IMR-90 (cell line): ENCODE data around the gene CHAF1B. TPM values are rescaled to one million over a fixed set of nuclear protein-coding genes. Genes with fewer than 3 reads are reported as not detected.

Experiments used
- ATAC-seq: fragments of 200-7000 bp; cut with Tn5 transposase; 2 replicates; pipeline ENCODE4 v1.9.1; 2020; ENCODE audit warnings: low read depth, mild to moderate bottlenecking, moderate library complexity
- BruUV-seq: library from RNA; stranded (reverse); fragments of 400-500 nt; replicated peaks from 2 replicates; lab custom pipeline; 2021; lab: Mats Ljungman, UMichigan
- CTCF ChIA-PET: fragments of 300-600 bp; formaldehyde crosslinking; extraction: SDS; loops from one replicate; lab custom pipeline; 2021; ENCODE audit warnings: antibody characterized with exemption; lab: Yijun Ruan, JAX
- POLR2A ChIA-PET: fragments of 300-600 bp; sonication (Branson Sonifier 250); formaldehyde crosslinking; loops from one replicate; lab custom pipeline; 2022; ENCODE audit warnings: antibody characterized with exemption; ENCODE audit not compliant: unreplicated experiment; lab: Charles Lee
- DNase-seq: peaks from one replicate; pipeline ENCODE4 v3.0.0; 2013
- H2AFZ ChIP-seq: replicated peaks from 2 replicates; pipeline ENCODE3; 2013; ENCODE audit warnings: low read length, mild to moderate bottlenecking; ENCODE audit not compliant: poor library complexity
- H2AK5ac ChIP-seq: 2 replicates; pipeline ENCODE4 v1.6.1; 2013; ENCODE audit warnings: low read depth, low read length, inconsistent platforms
- H2AK9ac ChIP-seq: replicated peaks from 2 replicates; pipeline ENCODE3; 2013; ENCODE audit warnings: mild to moderate bottlenecking, low read depth, low read length, moderate library complexity; ENCODE audit not compliant: poor library complexity
- H2BK120ac ChIP-seq: 2 replicates; pipeline ENCODE4 v1.6.1; 2013; ENCODE audit warnings: low read depth, low read length, inconsistent platforms
- H2BK15ac ChIP-seq: 3 replicates; pipeline ENCODE4 v1.6.1; 2013; ENCODE audit warnings: low read depth, low read length, inconsistent platforms
- H2BK20ac ChIP-seq: 2 replicates; pipeline ENCODE4 v1.6.1; 2013; ENCODE audit warnings: low read depth, mild to moderate bottlenecking, inconsistent platforms, low read length, moderate library complexity
- H2BK5ac ChIP-seq: 2 replicates; pipeline ENCODE4 v1.6.1; 2013; ENCODE audit warnings: mild to moderate bottlenecking, low read depth, low read length, inconsistent platforms; ENCODE audit not compliant: poor library complexity, severe bottlenecking
- H3K14ac ChIP-seq: replicated peaks from 2 replicates; pipeline ENCODE4 v1.6.1; 2013; ENCODE audit warnings: low read depth, low read length, inconsistent platforms
- H3K18ac ChIP-seq: 2 replicates; pipeline ENCODE4 v1.6.1; 2013; ENCODE audit warnings: low read depth, low read length, control low read depth
- H3K23ac ChIP-seq: 2 replicates; pipeline ENCODE4 v1.6.1; 2013; ENCODE audit warnings: low read depth, low read length, inconsistent platforms
- H3K27ac ChIP-seq: 2 replicates; pipeline ENCODE4 v1.5.1; 2013; ENCODE audit warnings: mild to moderate bottlenecking, control low read depth, low read length; ENCODE audit not compliant: insufficient read depth
- H3K27me3 ChIP-seq: 2 replicates; pipeline ENCODE4 v1.6.1; 2013; ENCODE audit warnings: low read length; ENCODE audit not compliant: control insufficient read depth, insufficient read depth
- H3K36me3 ChIP-seq: 2 replicates; pipeline ENCODE4 v1.6.1; 2013; ENCODE audit warnings: low read length, mixed read lengths; ENCODE audit not compliant: control insufficient read depth, insufficient read depth
- H3K4ac ChIP-seq: 2 replicates; pipeline ENCODE4 v1.6.1; 2013; ENCODE audit warnings: low read depth, low read length, inconsistent platforms
- H3K4me1 ChIP-seq: 2 replicates; pipeline ENCODE4 v1.6.1; 2013; ENCODE audit warnings: low read length, mixed read lengths; ENCODE audit not compliant: control insufficient read depth, insufficient read depth
- H3K4me2 ChIP-seq: 2 replicates; pipeline ENCODE4 v1.6.1; 2013; ENCODE audit warnings: low read depth, mild to moderate bottlenecking, control low read depth, low read length, moderate library complexity
- H3K4me3 ChIP-seq: 2 replicates; pipeline ENCODE4 v1.5.1; 2013; ENCODE audit warnings: low read depth, mild to moderate bottlenecking, control low read depth, low read length, moderate library complexity; ENCODE audit not compliant: insufficient read depth
- H3K56ac ChIP-seq: 2 replicates; pipeline ENCODE4 v1.6.1; 2013; ENCODE audit warnings: low read length, inconsistent platforms; ENCODE audit not compliant: insufficient read depth; ENCODE audit errors: extremely low read depth
- H3K79me1 ChIP-seq, 2 experiments: 2 replicates each; pipeline ENCODE4 v1.6.1; 2013; ENCODE audit warnings: low read length in 2 of 2, inconsistent platforms in 1 of 2, low read depth in 1 of 2
- H3K9ac ChIP-seq: 2 replicates; pipeline ENCODE4 v1.6.1; 2013; ENCODE audit warnings: low read depth, low read length, control low read depth
- H3K9me1 ChIP-seq: 2 replicates; pipeline ENCODE4 v1.6.1; 2013; ENCODE audit warnings: low read length, inconsistent platforms; ENCODE audit not compliant: insufficient read depth
- H3K9me3 ChIP-seq: 2 replicates; pipeline ENCODE4 v1.6.1; 2013; ENCODE audit warnings: low read length; ENCODE audit not compliant: control insufficient read depth, insufficient read depth
- H4K20me1 ChIP-seq: 2 replicates; pipeline ENCODE4 v1.6.1; 2013; ENCODE audit warnings: low read length, inconsistent platforms; ENCODE audit not compliant: insufficient read depth
- H4K5ac ChIP-seq: 2 replicates; pipeline ENCODE4 v1.6.1; 2013; ENCODE audit warnings: mild to moderate bottlenecking, low read depth, low read length, control low read depth
- H4K8ac ChIP-seq, 2 experiments: 2 replicates each; pipeline ENCODE4 v1.6.1; 2013; ENCODE audit warnings: low read depth in 2 of 2, low read length in 2 of 2, control low read depth in 1 of 2, inconsistent platforms in 1 of 2
- H4K91ac ChIP-seq: 2 replicates; pipeline ENCODE4 v1.6.1; 2013; ENCODE audit warnings: low read depth, low read length, inconsistent platforms; ENCODE audit not compliant: insufficient read depth
- CEBPB ChIP-seq: IDR thresholded peaks from 2 replicates; pipeline ENCODE4 v1.6.1; 2012; ENCODE audit warnings: low read depth, low read length, improper control_type of control experiment
- CHD1 ChIP-seq: IDR thresholded peaks from 2 replicates; pipeline ENCODE4 v1.6.1; 2012; ENCODE audit warnings: low read depth, low read length, improper control_type of control experiment
- MAFK ChIP-seq: IDR thresholded peaks from 2 replicates; pipeline ENCODE4 v1.6.1; 2012; ENCODE audit warnings: low read depth, low read length, improper control_type of control experiment
- MAZ ChIP-seq: IDR thresholded peaks from 2 replicates; pipeline ENCODE4 v1.6.1; 2012; ENCODE audit warnings: low read depth, mild to moderate bottlenecking, low read length, improper control_type of control experiment, moderate library complexity, borderline replicate concordance
- NFE2L2 ChIP-seq: fragments of 150-350 bp; IDR thresholded peaks from 2 replicates; pipeline ENCODE4 v1.6.1; 2016; ENCODE audit warnings: low read depth, mild to moderate bottlenecking, low read length
- POLR2A ChIP-seq: IDR thresholded peaks from 2 replicates; pipeline ENCODE4 v1.6.1; 2012; ENCODE audit warnings: mild to moderate bottlenecking, low read depth, low read length
- RCOR1 ChIP-seq: IDR thresholded peaks from 2 replicates; pipeline ENCODE4 v1.6.1; 2012; ENCODE audit warnings: mild to moderate bottlenecking, low read length, improper control_type of control experiment; ENCODE audit not compliant: insufficient replicate concordance
- SMC3 ChIP-seq: fragments of 150-350 bp; IDR thresholded peaks from 2 replicates; pipeline ENCODE4 v1.6.1; 2016; ENCODE audit warnings: low read depth, mild to moderate bottlenecking, antibody characterized with exemption, low read length, moderate library complexity
- WGBS, 2 experiments: methylation state at CpG; one replicate each; pipeline versions ENCODE4 v1.1.5 to v1.1.7; 2013; ENCODE audit warnings: missing lambda C conversion rate in 2 of 2; ENCODE audit not compliant: insufficient read length in 1 of 2; ENCODE audit errors: extremely low coverage in 2 of 2; 5-methylcytosine and 5-hydroxymethylcytosine counted together
- dilution Hi-C: fragments of 300-500 bp; cut with HindIII; formaldehyde crosslinking; loops from one replicate; pipeline ENCODE4 v1.14.3; 2018; ENCODE audit warnings: low sequenced_read_pairs; ENCODE audit not compliant: unreplicated experiment
- in situ Hi-C: fragments of 300-500 bp; cut with MboI; formaldehyde crosslinking; loops from 3 replicates; pipeline ENCODE4 v1.14.3; 2019; ENCODE audit warnings: low sequenced_read_pairs, inconsistent platforms, mixed read lengths
- intact Hi-C: fragments of 100-400 bp; cut with micrococcal nuclease; formaldehyde crosslinking; loops from 2 replicates; pipeline ENCODE4 v1.10.0; 2022
- polyA plus RNA-seq, 3 experiments: library from polyadenylated mRNA; depleted of rRNA; stranded (reverse); fragments of >200 nt; gene quantifications; 2 replicates each; pipeline ENCODE4 v1.2.3, GENCODE V29; 2012; ENCODE audit warnings: low replicate concordance in 1 of 3
- total RNA-seq: library from RNA; depleted of rRNA; stranded (reverse); fragments of >200 nt; gene quantifications from 2 replicates; pipeline ENCODE4 v1.2.3, GENCODE V29; 2012
- TF ChIP-seq, protein P1 (sequence below): conservative IDR thresholded peaks from 2 replicates; pipeline ENCODE4 v1.5.1; 2012; ENCODE audit warnings: mild to moderate bottlenecking, low read depth, low read length, improper control_type of control experiment

The CHAF1B gene
- total and polyA plus RNA-seq, 2 of the 4 experiments (the other 2 are of a cell fraction) = 4.5 to 6.4 TPM

DNA sequence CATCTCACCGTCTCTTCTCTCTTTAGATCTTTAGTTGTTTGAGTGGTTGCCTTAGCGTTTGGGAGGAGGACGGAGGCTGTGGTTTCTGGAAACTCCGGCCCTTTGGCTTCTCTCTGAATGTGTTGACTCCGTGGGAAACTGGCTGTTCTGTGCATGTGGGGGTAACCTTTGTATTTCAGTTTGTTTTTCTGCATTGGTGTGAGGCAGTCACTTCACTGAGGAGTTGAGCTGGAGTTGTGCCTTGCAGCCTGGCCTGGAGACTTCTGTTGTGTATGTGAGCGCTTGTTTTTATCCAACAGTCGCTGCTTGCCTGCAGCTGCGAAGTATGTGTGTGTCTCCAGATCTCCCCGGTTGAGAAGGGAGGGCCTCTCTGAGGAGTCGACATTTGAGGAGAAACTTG, 61.1 kb downstream of the CHAF1B start:
- Histone ChIP-seq H2BK20ac (no peak overlapping the region), H3K4me2 (no peak overlapping the region), H3K36me3 (no peaks in the 10 kb centered on the region), H3K18ac (no peak overlapping the region), H2AK5ac (no peak overlapping the region), H3K4ac (no peak overlapping the region), H3K9me1 (0 out of 2 replicates have a peak, but pooled peaks cover 2% of the 10 kb centered on the region), H2BK120ac (no peak overlapping the region; the same call in 1 of the 2 replicates), H2BK5ac (no peak overlapping the region), H3K27ac (no peak overlapping the region), H4K5ac (no peak overlapping the region), H3K4me3 (no peak overlapping the region), H3K27me3 (no peaks in the 10 kb centered on the region), H4K8ac (no peak overlapping the region), H3K14ac (no peak overlapping the region), H4K20me1 (no peaks in the 10 kb centered on the region), H3K79me1 (no peaks in the 10 kb centered on the region), H2BK15ac (no peak overlapping the region), H3K9ac (no peak overlapping the region), H3K23ac (no peak overlapping the region), H2AK9ac (no peak overlapping the region), H3K56ac (no peak overlapping the region), H2AFZ (peak overlapping the region; percentile 61), H3K4me1 (peaks cover 2% of the 10 kb centered on the region; the same call in 1 of the 2 replicates), H3K9me3 (no peaks in the 10 kb centered on the region), H4K91ac (no peak overlapping the region)
- ATAC-seq (no peak), DNase-seq (no peak)
- in situ Hi-C loops = no loop called here
- intact Hi-C loops = no loop called here
- 50% methylated on average over 5 of the region's 10 CpGs; no CpG with 5 or more reads in 1 of the 2 experiments for WGBS, 2 experiments
- no peak for TF ChIP-seq MAZ
- TF ChIP-seq POLR2A = no peak
- no peak for TF ChIP-seq NFE2L2
- TF ChIP-seq SMC3 = no peak
- no peak for TF ChIP-seq RCOR1
- no peak for TF ChIP-seq MAFK
- TF ChIP-seq CEBPB = no peak
- TF ChIP-seq CHD1 = no peak
- TF ChIP-seq, protein P1, sequence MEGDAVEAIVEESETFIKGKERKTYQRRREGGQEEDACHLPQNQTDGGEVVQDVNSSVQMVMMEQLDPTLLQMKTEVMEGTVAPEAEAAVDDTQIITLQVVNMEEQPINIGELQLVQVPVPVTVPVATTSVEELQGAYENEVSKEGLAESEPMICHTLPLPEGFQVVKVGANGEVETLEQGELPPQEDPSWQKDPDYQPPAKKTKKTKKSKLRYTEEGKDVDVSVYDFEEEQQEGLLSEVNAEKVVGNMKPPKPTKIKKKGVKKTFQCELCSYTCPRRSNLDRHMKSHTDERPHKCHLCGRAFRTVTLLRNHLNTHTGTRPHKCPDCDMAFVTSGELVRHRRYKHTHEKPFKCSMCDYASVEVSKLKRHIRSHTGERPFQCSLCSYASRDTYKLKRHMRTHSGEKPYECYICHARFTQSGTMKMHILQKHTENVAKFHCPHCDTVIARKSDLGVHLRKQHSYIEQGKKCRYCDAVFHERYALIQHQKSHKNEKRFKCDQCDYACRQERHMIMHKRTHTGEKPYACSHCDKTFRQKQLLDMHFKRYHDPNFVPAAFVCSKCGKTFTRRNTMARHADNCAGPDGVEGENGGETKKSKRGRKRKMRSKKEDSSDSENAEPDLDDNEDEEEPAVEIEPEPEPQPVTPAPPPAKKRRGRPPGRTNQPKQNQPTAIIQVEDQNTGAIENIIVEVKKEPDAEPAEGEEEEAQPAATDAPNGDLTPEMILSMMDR = no peak
- dilution Hi-C loops = no loop called here
- BruUV-seq = no TSS peak
- ChIA-PET POLR2A (no interaction called here), CTCF (no interaction called here)
